ENCODE measurements around the gene OPRPN. TPM values are rescaled to one million over a fixed set of nuclear protein-coding genes. Genes with fewer than 3 reads are reported as not detected.
A peak's percentile ranks its signal among the peaks of the same experiment; 100 is the strongest.

OPRPN gene
- total RNA-seq, 2 donors from 2014 or later = not detected

GRCh38 chr4:70425306-70425705 is 27.6 kb downstream of the OPRPN start:
- Mint-ChIP-seq H3K4me1 (no peaks in the 10 kb centered on the region), H3K4me3 (no peak overlapping the region), H3K9me3 (peaks cover 9% of the 10 kb centered on the region), H3K27me3 (peaks cover 4% of the 10 kb centered on the region), H3K27ac (no peak overlapping the region), H3K36me3 (ENCODE audit: low read depth) (no peaks in the 10 kb centered on the region)
- no peak for ATAC-seq (replicated peaks)

GRCh38 chr4:70426789-70427188 is 29.0 kb downstream of the OPRPN start:
- H3K36me3 Mint-ChIP-seq (ENCODE audit: low read depth) = no peaks in the 10 kb centered on the region
- H3K27me3 Mint-ChIP-seq = peaks cover 4% of the 10 kb centered on the region
- H3K27ac Mint-ChIP-seq = no peak overlapping the region
- no peak for ATAC-seq (replicated peaks)
- no peak overlapping the region for H3K4me3 Mint-ChIP-seq
- H3K4me1 Mint-ChIP-seq = no peaks in the 10 kb centered on the region
- H3K9me3 Mint-ChIP-seq = peaks cover 4% of the 10 kb centered on the region

GRCh38 chr4:70437197-70437596 is 39.5 kb downstream of the OPRPN start:
- Mint-ChIP-seq H3K36me3 (ENCODE audit: low read depth) (no peaks in the 10 kb centered on the region), H3K4me1 (no peaks in the 10 kb centered on the region), H3K27me3 (peaks cover 5% of the 10 kb centered on the region), H3K9me3 (peaks cover 9% of the 10 kb centered on the region), H3K4me3 (no peak overlapping the region), H3K27ac (no peak overlapping the region)
- no peak for ATAC-seq (replicated peaks)

GRCh38 chr4:70442474-70442873 is 44.7 kb downstream of the OPRPN start:
- H3K9me3 Mint-ChIP-seq = no peaks in the 10 kb centered on the region
- no peaks in the 10 kb centered on the region for H3K36me3 Mint-ChIP-seq (ENCODE audit: low read depth)
- no peak overlapping the region for H3K27ac Mint-ChIP-seq
- no peak overlapping the region for H3K4me3 Mint-ChIP-seq
- H3K4me1 Mint-ChIP-seq = no peaks in the 10 kb centered on the region
- H3K27me3 Mint-ChIP-seq = peaks cover 5% of the 10 kb centered on the region
- no peak for ATAC-seq (replicated peaks)

GRCh38 chr4:70443329-70443728 is 45.6 kb downstream of the OPRPN start:
- peaks cover 5% of the 10 kb centered on the region for H3K27me3 Mint-ChIP-seq
- no peaks in the 10 kb centered on the region for H3K4me1 Mint-ChIP-seq
- no peaks in the 10 kb centered on the region for H3K9me3 Mint-ChIP-seq
- no peaks in the 10 kb centered on the region for H3K36me3 Mint-ChIP-seq (ENCODE audit: low read depth)
- no peak overlapping the region for H3K4me3 Mint-ChIP-seq
- H3K27ac Mint-ChIP-seq = no peak overlapping the region
- no peak for ATAC-seq (replicated peaks)

GRCh38 chr4:70449220-70449619 is 51.5 kb downstream of the OPRPN start:
- no peaks in the 10 kb centered on the region for H3K27me3 Mint-ChIP-seq
- H3K9me3 Mint-ChIP-seq = peaks cover 8% of the 10 kb centered on the region
- no peak overlapping the region for H3K4me3 Mint-ChIP-seq
- H3K4me1 Mint-ChIP-seq = no peaks in the 10 kb centered on the region
- no peaks in the 10 kb centered on the region for H3K36me3 Mint-ChIP-seq (ENCODE audit: low read depth)
- H3K27ac Mint-ChIP-seq = no peak overlapping the region
- ATAC-seq (replicated peaks) = peak; percentile 75

GRCh38 chr4:70452946-70453345 is 55.2 kb downstream of the OPRPN start:
- H3K27me3 Mint-ChIP-seq = peaks cover 14% of the 10 kb centered on the region
- no peak for ATAC-seq (replicated peaks)
- no peaks in the 10 kb centered on the region for H3K36me3 Mint-ChIP-seq (ENCODE audit: low read depth)
- peaks cover 8% of the 10 kb centered on the region for H3K9me3 Mint-ChIP-seq
- no peaks in the 10 kb centered on the region for H3K4me1 Mint-ChIP-seq
- H3K27ac Mint-ChIP-seq = no peak overlapping the region
- no peak overlapping the region for H3K4me3 Mint-ChIP-seq

Other genes with a start within 250 kb of the OPRPN start
- not detected for gene PRR27, start 243.7 kb upstream of the OPRPN start, total RNA-seq
- not detected for gene ODAM, start 202.2 kb upstream of the OPRPN start, total RNA-seq
- not detected for gene FDCSP, start 171.8 kb upstream of the OPRPN start, total RNA-seq
- not detected for gene CSN3, start 155.3 kb upstream of the OPRPN start, total RNA-seq
- gene CABS1, start 63.0 kb upstream of the OPRPN start, total RNA-seq = not detected
- gene SMR3A, start 37.2 kb upstream of the OPRPN start, total RNA-seq = not detected
- gene SMR3B, start 14.8 kb upstream of the OPRPN start, total RNA-seq = not detected
- not detected for gene MUC7, start 74.3 kb downstream of the OPRPN start, total RNA-seq
- gene AMTN, start 120.6 kb downstream of the OPRPN start, total RNA-seq = not detected
- not detected for gene AMBN, start 194.3 kb downstream of the OPRPN start, total RNA-seq
- gene ENAM, start 230.8 kb downstream of the OPRPN start, total RNA-seq = not detected

Measured in activated T-helper 17 cell treated with anti-CD3 and anti-CD28 coated beads, Interleukin-2, amount 50 U/mL, for 72 hours (primary cell).